HK-2 (cell line): ENCODE data around the gene PANK1.
"Not testable (repeated sequence)": the region's sequence is repeated elsewhere in the genome, so short reads cannot be mapped to it uniquely, and the experiment has no call there.

ENCODE experiments used
- DNase-seq: peaks from one replicate; pipeline ENCODE4 v3.0.0-alpha.2; 2018; ENCODE audit not compliant: unreplicated experiment

Gene PANK1

DNA sequence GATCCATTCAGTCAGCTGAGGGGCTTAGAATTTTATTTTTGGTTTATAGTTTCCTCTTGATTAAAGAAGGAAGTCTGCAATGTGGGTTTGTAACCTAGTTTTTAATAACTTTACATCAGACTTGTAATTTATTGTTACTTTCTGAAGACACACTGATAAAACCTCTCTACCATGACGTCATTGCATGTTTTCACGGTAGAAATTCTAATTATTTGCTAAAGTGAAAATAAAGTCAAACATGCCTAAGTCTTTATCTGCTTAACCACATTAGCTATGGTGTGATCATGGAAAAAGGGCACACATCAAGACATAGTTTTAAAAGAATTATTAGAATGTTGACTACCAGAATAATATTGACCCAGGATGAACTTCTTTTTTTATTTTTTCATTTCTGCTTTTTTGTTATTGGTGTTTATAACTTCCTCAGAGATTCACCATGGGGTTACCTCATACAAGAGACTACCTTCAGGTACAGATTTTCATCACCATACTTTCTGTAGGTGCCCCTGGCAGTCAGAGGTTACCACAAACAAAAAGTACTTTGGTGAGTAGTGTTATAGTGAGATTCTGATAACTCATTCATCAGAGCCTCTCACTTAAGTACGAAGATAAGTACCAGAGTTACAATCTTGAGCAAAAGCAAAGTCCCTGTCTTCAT is 7.0 kb upstream of the PANK1 start:
- no peak for DNase-seq

DNA sequence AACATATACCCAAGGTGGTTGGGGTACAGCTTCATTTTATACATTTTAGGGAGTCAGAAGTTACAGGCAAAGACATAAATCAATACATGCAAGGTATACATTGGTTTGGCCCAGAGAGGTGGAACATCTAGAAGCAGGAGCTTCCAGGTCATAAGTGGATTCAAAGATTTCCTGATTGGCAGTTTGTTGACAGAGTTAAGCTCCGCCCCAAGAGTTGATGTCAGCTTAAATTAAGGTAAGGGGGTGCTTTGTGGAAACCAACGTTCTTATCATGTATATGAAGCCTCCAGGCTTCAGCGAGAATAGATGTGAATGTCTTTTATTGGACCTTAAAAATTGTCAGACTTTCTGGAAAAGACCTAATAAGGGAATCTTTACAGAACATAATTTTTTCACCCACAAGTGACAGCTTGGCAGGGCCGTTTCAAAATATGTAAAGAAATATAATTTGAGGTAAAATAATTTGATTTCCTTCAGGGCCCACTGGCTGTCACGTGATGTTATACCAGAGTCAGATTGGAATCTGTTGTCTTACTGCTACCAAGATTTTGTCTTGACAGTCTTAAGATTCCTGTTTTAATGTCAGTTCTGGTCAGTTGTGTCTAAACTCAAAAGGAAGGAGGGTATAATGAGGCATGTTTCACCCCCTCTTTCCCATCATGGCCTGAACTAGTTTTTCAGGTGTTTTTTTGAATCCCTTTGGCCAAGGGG is 6.3 kb upstream of the PANK1 start:
- DNase-seq = no peak

DNA sequence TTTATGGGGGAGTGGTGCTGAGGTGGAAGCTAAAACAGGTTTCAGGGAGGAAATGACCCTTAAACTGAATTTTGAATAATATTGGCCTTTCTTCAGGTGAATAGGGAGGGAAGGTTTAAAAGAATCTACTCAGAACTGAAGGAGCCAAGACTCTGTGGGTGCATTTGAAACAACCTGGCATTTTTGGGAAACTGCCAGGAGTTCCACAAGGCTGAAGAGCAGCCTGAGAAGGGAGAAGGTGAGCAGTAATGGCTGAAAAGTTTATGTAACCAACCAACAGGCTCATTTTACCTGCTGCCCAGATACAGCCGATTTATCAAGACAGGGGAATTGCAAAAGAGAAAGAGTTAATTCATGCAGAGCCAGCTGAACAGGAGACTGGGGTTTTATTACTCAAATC is 4.0 kb upstream of the PANK1 start:
- no peak for DNase-seq

DNA sequence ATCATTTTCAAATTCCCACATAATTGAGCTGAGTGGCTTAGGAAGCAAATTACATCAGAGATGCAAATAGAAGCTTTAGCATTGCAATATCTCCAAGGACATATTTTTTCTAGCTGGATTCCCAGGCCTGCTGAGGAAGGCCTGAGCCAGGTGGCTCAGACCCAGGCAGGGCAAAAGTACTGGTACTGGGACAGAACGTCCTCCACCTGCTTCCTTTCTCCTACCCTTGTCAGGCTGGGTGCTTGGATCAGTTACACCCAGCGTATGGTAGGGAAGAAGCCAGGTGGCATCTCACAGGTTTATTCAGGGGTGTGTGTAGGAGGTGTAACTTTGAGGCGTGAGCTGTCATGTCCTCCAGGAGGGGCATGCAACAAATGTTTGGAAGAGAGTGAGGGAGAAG is 3.0 kb upstream of the PANK1 start:
- DNase-seq = no peak

- no peak for DNase-seq
These were observed 2.0 kb upstream of the PANK1 start for GRCh38 chr10:89646889-89647657.

DNA sequence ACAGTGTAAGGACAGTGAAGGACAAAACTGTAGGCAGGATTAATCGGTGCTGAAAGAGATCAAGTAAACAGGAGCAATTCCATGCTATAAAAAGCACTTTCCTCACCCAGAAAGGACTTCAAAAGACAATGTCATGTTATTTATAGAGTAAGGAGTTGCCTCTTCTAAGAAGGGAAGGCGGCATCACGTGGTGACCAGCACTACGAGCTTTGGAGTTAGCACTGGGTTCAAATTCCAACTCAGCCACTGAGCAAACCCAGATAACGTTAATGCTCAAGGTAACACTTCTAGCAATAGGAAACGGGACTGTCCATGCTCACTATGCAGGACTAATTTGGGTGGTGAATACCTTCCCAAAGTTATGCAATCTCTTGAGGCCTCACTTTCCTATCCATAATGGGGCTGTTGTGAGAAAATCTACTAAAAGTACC is 715 bp upstream of the PANK1 start:
- DNase-seq = no peak

DNA sequence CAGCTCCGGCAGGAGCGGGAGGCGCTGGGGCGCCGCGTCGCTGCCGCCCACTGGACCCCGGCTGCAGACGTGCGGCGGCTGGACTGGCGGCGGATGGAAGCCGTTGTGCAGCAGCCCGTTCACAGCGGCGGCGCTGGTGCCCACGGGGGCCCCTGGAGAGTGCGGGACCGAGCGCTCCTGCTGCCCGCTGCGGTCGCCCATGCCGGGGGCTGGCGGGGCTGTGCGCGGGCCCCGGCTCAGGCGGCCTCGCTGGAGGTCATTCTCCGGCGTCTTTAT is 413 bp downstream of the PANK1 start:
- DNase-seq = no peak

DNA sequence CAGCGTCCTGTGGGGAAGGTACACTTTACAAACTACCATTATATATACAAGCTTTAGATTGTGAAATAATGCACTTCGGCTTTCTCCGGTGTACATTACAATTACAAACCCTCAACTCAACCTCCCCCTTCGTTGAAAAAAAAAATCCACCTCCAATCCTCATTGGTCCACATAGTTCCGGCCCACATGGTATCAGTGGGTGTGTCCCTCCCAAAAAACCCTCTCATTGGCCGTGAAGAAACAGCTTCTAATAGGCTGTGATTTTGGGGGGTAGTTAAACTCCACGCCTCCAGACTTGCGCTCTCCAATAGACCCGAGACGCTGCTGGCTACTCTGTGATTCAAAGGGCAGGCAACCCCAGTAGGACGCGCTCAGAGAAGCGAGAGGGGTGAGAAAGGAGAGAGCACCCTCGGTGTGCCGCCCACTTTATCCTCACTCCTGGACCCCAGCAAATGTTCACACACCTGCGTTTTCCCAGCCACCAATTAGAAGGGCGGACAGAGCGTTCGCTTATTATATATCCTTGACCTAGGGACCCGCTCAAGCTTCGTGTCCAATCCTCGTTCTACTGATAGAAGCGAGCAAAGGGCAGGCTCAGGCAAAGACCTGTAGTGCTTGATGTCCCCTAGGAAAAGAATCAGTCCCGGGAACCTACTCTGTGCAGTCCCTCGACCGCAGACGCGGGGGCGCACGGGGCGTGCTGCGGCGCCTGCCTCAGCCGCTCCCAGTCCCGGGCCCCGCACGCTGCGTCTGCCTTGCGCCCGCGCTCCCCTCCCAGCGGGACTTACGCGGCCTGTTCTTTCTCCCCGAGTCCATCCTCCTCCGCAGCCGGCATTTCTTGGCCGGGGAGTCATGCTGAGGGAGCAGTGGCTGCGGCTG is 991 bp downstream of the PANK1 start:
- peak; percentile 91 for DNase-seq

DNA sequence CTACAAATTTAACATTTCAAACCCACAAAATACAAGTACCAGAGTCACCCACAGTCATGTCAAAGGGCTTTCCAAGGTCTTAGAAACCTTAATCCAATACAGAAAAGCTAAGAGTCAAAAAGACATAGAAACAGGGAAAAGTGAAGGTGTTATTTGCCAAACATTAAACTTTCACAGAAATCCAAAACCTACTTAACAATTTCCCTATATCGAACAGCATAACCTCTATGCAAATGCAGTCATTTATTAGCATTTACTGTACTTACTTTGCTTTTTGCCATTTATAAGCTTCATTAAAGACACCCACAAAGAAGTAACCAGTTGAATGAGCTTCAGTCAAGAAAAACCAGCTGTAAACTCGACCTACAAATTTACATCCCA is 1.6 kb downstream of the PANK1 start:
- DNase-seq = no peak

DNA sequence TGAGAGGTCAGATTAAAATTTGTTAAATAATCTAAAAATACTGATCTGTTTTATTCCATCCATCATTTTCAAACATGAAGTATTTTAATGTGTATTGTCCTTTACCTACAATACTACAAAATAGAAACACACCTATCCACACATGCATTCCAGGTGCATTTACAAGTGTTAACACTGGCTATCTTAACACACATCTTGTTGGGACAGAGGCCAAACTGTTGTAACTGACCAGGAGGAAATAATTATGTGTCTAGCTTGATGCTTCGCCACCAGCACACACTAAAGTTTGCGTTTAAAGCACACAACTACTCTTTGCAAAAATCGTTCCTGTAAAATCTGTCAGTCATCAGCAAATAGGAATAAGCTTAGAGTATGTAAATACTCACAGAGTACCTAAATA is 2.8 kb downstream of the PANK1 start:
- DNase-seq = no peak

- no peak for DNase-seq
These were observed 4.8 kb downstream of the PANK1 start for GRCh38 chr10:89640241-89640640.

GRCh38 chr10:89639326-89639725 is 5.7 kb downstream of the PANK1 start:
- no peak for DNase-seq

DNA sequence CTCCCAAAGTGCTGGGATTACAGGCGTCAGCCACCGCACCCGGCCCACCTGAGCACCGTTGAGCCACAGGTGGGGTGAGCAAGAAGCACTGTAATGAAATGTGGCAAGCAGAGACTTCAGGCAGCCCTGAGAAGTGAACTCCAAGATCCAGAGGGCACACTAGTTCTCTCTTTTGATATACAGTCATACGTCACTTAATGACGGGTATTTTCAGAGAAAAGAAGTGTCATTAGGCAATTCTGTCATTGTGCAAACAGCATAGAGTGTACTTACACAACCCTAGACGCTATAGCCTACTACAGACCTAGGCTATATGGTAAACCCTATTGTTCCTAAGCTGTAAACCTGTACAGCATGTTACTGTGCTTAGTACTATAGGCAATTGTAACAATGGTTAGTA is 7.9 kb downstream of the PANK1 start:
- no peak for DNase-seq

GRCh38 chr10:89634637-89635036 is 10.4 kb downstream of the PANK1 start:
- DNase-seq = no peak

- DNase-seq = no peak
These were observed 11.6 kb downstream of the PANK1 start for GRCh38 chr10:89633484-89633883.

GRCh38 chr10:89632824-89633223 is 12.2 kb downstream of the PANK1 start:
- DNase-seq = no peak

DNA sequence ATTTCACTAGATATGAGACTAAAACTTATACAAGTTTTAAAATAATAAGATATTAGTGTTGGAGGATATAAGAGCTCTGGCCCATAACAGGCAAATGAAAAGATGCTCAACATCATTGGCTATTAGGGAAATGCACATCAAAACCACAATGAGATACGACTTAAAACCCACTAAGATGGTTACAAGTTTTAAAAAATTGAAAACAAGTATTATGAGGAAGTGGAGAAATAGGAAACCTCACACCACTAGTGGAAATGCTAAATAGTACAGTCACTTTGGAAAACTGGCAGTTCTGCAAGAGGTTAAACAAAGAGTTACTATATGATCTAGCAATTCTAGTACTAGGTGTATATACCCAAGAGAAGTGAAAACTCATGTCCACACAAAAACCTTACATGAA is 17.2 kb downstream of the PANK1 start:
- no peak for DNase-seq

DNA sequence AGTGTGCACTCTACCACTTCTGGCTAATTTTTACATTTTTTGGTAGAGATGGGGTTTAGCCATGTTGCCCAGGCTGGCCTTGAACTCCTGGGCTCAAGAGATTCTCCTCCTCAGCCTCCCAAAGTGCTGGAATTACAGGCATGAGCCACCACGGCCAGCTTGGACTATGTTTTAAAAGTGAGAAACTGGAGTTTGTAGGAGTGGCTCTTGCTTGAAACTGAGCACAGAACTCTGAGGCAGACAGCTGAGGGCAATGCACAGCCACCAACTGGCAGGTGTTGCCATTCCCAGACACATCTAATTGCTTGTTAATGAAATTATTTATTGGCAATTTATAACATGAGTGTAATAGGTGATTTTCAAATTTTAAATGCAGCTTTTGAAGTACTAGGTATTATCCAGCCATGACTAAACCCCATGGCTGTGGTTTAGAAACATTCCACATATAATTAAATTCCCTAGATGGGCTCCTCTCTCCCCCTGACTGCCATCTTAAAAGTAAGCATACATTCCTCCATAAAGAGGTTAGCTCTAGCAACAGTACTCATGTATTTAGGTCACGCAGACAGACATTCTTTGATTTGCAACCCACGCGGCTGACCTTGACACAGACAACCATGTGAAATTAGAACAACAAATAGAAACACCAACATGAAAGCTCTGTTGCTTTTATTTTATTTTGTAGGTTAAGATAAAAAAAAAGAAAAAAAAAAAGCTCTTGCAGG is 19.8 kb downstream of the PANK1 start:
- no peak for DNase-seq

DNA sequence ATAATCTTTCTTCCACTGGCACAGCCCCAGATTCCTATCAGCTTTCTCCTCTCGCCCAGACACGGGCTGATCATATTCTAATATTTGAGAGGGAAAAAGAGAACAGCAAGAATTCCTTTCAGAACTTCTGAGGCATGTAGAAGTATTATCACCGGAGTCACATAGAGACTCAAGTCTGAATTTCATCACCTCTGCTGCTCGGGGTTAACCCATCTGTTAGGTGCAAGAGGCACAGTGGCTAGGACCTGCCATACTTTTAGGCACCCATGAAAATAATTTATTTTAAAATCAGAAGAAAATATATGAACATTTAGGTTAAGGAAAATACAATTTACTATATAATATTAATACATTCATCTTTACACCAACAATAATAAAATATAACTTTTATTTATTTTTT is 21.0 kb downstream of the PANK1 start:
- no peak for DNase-seq

GRCh38 chr10:89622151-89622550 is 22.9 kb downstream of the PANK1 start:
- no peak for DNase-seq

DNA sequence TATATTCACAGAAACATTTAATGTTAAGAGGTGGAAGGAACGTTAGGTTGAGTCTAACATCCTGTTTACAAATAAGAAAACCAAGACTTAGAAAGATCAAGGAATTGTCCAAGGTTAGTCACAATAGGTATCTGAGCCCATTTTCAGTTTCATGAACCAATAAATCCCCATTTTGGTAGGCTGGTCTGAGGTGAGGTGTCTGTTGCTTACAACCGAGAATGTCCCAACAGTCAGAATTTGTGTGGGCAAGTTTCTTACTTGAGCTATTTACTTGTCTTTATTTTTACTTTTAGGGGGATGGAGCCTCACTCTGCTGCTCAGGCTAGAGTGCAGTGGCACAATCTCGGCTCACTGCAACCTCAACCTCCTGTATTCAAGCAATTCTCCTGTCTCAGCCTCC is 23.6 kb downstream of the PANK1 start:
- no peak for DNase-seq

DNA sequence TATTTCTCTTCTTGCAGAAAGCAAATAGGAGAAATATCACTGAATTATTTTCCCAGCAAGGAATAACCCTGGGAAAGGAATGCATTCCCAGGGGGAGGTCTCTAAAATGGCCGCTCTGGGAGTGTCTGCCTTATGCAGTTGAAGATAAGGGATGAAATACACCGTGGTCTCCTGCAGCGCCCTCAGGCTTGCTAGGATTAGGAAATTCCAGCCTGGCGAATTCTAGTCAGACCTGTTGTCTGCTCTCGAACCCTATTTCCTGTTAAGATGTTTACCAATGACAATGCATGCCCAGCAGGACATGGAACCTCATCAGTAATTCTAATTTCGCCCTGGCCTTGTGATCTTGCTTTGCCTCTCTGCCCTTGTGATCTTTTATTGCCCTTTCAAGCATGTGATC is 24.7 kb downstream of the PANK1 start:
- not testable (repeated sequence) for DNase-seq
